Neural crest cell (in vitro differentiated cells): ENCODE results near the gene CALML5. TPM values are rescaled to one million over a fixed set of nuclear protein-coding genes. Genes with fewer than 3 reads are reported as not detected.

Experiments used
- DNase-seq: peaks from one replicate; pipeline ENCODE4 v3.0.0; 2021; ENCODE audit warnings: low read depth, mixed read lengths, low spot score
- H3K27ac Mint-ChIP-seq: one replicate; pipeline ENCODE4 v1.8.0; 2021; ENCODE audit warnings: mild to moderate bottlenecking, mixed read lengths; ENCODE audit not compliant: unreplicated experiment
- H3K27me3 Mint-ChIP-seq: 2 replicates; pipeline ENCODE4 v1.8.0; 2021; ENCODE audit warnings: low read depth, mild to moderate bottlenecking, mixed read lengths
- H3K36me3 Mint-ChIP-seq: 2 replicates; pipeline ENCODE4 v1.8.0; 2021; ENCODE audit warnings: low read depth, mild to moderate bottlenecking, mixed read lengths
- H3K4me1 Mint-ChIP-seq: 2 replicates; pipeline ENCODE4 v1.8.0; 2021; ENCODE audit warnings: mixed read lengths
- H3K4me3 Mint-ChIP-seq: one replicate; pipeline ENCODE4 v1.8.0; 2021; ENCODE audit warnings: mild to moderate bottlenecking, mixed read lengths
- H3K9me3 Mint-ChIP-seq: 2 replicates; pipeline ENCODE4 v1.8.0; 2021; ENCODE audit warnings: mixed read lengths
- total RNA-seq: library from RNA; stranded (reverse); gene quantifications from 2 replicates; pipeline ENCODE4 v1.2.1, GENCODE V29; 2021
- TF ChIP-seq, protein P1 (sequence below): fragments of 200-600 bp; sonication (generic); conservative IDR thresholded peaks from 2 replicates; pipeline ENCODE4 v1.5.0; 2021; ENCODE audit warnings: antibody characterized with exemption, mild to moderate bottlenecking

The CALML5 gene
- total RNA-seq, 1 donor from 2014 or later: not detected

DNA sequence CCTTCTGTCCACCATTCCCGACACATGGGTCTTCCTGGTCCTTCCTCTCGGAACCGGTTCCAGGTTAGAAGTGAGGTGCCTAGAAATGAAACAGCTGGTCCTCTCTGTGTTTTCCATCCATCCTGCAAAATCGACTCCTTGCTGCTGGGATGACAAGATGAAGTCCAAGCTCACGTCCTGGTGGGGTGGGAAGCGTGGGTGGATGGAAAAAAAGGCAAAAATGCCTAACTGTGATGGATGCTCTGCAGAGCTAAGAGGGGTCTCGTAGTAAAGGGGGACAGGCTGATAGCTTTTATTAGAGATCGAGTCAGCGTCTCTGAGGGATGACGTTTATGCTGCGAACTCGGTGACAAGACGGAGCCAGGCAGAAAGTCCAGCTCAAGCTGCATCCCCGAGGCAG, 14.1 kb downstream of the CALML5 start:
- DNase-seq: no peak
- Mint-ChIP-seq H3K27me3 (no peaks in the 10 kb centered on the region), H3K9me3 (peaks cover 2% of the 10 kb centered on the region), H3K4me3 (no peak overlapping the region), H3K27ac (no peak overlapping the region), H3K36me3 (no peaks in the 10 kb centered on the region), H3K4me1 (no peaks in the 10 kb centered on the region)
- TF ChIP-seq, protein P1, sequence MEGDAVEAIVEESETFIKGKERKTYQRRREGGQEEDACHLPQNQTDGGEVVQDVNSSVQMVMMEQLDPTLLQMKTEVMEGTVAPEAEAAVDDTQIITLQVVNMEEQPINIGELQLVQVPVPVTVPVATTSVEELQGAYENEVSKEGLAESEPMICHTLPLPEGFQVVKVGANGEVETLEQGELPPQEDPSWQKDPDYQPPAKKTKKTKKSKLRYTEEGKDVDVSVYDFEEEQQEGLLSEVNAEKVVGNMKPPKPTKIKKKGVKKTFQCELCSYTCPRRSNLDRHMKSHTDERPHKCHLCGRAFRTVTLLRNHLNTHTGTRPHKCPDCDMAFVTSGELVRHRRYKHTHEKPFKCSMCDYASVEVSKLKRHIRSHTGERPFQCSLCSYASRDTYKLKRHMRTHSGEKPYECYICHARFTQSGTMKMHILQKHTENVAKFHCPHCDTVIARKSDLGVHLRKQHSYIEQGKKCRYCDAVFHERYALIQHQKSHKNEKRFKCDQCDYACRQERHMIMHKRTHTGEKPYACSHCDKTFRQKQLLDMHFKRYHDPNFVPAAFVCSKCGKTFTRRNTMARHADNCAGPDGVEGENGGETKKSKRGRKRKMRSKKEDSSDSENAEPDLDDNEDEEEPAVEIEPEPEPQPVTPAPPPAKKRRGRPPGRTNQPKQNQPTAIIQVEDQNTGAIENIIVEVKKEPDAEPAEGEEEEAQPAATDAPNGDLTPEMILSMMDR: no peak

DNA sequence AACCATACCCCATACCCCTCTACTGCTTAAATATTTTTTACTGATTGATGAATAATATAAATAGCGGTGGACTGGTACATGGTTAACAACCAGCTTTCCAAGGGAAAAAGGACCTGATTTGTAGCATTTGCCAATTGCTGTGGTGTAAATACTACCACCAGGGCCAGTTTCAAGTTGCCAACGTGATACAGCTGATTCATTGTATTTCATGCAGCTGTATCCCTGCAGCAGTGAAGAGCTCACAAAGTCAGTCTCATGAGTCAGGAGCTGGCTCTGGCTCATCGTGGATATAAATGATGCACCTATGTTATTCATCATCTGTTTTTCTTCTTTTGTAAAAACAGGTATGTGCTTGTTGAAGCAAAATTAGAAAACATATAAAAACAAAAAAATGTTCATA, 15.2 kb downstream of the CALML5 start:
- Mint-ChIP-seq H3K4me3 (no peak overlapping the region), H3K4me1 (no peaks in the 10 kb centered on the region), H3K36me3 (no peaks in the 10 kb centered on the region), H3K27me3 (no peaks in the 10 kb centered on the region), H3K27ac (no peak overlapping the region), H3K9me3 (peaks cover 2% of the 10 kb centered on the region)
- TF ChIP-seq, protein P1: no peak
- DNase-seq: no peak

DNA sequence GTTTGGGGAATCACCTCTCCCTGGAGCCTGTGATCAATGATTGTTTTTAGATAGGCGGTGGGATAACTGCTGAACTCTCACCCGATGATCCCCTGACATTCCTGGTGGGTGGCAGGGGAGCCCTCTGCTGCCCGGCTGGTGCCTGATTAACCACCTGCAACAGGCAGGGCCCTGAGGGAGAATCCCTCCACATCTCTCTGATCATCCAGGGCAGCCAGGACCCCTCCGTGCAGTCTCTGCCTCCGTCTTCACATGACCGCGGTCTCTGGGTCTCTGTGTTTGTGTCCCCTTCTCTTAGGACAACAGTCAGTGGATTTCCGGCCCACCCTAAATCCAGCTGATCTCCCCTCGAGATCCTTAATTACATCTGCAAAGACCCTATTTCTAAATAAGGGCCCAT, 17.4 kb downstream of the CALML5 start:
- H3K4me3 Mint-ChIP-seq: no peak overlapping the region
- H3K27me3 Mint-ChIP-seq: no peaks in the 10 kb centered on the region
- DNase-seq: no peak
- H3K27ac Mint-ChIP-seq: no peak overlapping the region
- TF ChIP-seq, protein P1: no peak
- H3K4me1 Mint-ChIP-seq: no peaks in the 10 kb centered on the region
- H3K9me3 Mint-ChIP-seq: peaks cover 2% of the 10 kb centered on the region
- no peaks in the 10 kb centered on the region for H3K36me3 Mint-ChIP-seq

DNA sequence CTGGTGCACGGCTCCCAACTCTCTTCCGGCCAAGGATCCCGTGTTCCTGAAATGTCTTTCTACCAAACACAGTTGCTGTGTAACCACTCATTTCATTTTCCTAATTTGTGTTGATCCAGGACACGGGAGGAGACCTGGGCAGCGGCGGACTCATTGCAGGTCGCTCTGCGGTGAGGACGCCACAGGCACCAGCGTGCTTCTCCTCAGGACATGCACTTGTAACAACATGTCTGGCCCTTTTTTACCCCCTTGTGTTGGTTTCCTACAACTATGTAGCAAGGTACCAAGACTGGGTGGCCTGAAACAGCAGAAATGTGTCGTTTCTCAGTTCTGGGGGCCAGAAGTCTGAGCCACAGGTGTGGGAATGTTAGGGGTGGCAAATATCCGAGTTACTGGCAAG, 18.2 kb downstream of the CALML5 start:
- TF ChIP-seq, protein P1: no peak
- Mint-ChIP-seq H3K27ac (no peak overlapping the region), H3K4me1 (no peaks in the 10 kb centered on the region), H3K9me3 (peaks cover 2% of the 10 kb centered on the region), H3K27me3 (peaks cover 6% of the 10 kb centered on the region), H3K36me3 (no peaks in the 10 kb centered on the region), H3K4me3 (no peak overlapping the region)
- DNase-seq: no peak

DNA sequence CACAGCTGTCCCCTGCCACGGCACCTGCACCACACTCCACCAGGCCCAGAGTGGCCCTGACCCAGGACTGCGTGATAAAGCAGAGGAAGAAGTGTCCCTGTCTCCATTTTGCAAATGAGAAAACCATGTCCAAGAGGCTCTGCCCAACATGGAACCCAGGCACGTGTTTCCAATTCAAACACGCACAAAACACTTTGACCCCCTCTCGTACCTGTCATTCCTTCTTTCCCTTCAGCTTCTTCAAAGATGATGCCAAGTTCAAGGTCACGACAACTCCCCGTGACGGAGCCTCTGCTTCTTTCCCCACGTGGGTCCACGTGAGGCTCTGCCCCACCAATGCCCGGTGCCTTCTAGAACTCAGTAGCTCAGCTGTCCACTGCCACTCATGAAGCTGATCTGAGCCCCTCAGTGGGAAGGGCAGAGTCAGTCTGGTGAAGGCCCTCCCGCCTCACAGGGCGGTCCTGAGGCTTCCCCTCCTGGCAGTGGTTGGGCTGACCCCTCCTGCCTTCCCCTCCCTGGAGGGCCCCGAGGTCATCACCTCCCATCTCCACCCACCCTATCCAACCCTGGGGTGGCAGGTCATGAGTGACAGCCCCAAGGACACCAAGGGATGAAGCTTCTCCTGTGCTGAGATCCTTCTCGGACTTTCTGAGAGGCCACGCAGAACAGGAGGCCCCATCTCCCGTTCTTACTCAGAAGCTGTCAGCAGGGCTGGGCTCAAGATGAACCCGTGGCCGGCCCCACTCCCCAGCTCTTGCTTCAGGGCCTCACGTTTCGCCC, 19.0 kb downstream of the CALML5 start:
- peaks cover 2% of the 10 kb centered on the region for H3K9me3 Mint-ChIP-seq
- H3K4me1 Mint-ChIP-seq: no peaks in the 10 kb centered on the region
- no peak overlapping the region for H3K4me3 Mint-ChIP-seq
- H3K27me3 Mint-ChIP-seq: peaks cover 6% of the 10 kb centered on the region
- H3K36me3 Mint-ChIP-seq: no peaks in the 10 kb centered on the region
- no peak overlapping the region for H3K27ac Mint-ChIP-seq
- TF ChIP-seq, protein P1: no peak
- DNase-seq: no peak
